Measurements from ENCODE around the gene PLXNA4.

Gene PLXNA4

DNA sequence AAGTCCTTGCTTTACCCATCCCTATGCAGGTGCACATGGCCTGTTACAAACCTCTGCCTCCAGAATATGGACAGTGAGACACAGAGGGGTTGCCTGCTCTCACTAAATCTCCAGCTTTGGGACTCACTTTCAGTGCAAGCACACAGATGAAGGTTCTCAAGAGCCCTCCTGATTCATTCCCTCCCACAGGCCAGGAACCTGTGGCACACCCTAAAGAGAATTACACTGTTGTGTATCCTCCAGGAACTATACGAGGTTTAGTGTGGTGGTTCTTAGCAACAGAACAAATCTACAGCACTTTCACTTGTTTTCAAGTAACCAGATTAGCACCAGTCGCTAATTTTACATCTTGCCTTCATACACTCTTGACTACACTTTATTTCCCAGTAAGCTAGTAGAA, 192.3 kb downstream of the PLXNA4 start:
- TF ChIP-seq, protein P1, sequence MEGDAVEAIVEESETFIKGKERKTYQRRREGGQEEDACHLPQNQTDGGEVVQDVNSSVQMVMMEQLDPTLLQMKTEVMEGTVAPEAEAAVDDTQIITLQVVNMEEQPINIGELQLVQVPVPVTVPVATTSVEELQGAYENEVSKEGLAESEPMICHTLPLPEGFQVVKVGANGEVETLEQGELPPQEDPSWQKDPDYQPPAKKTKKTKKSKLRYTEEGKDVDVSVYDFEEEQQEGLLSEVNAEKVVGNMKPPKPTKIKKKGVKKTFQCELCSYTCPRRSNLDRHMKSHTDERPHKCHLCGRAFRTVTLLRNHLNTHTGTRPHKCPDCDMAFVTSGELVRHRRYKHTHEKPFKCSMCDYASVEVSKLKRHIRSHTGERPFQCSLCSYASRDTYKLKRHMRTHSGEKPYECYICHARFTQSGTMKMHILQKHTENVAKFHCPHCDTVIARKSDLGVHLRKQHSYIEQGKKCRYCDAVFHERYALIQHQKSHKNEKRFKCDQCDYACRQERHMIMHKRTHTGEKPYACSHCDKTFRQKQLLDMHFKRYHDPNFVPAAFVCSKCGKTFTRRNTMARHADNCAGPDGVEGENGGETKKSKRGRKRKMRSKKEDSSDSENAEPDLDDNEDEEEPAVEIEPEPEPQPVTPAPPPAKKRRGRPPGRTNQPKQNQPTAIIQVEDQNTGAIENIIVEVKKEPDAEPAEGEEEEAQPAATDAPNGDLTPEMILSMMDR (IDR thresholded peaks at IDR 0.05; ENCODE audit: insufficient read depth, low read depth, low read length, missing control alignments) = no peak
- no peak overlapping the region for H3K4me3 ChIP-seq (ENCODE audit: low read depth, low read length)
- DNase-seq (ENCODE audit: low read depth) = no peak

DNA sequence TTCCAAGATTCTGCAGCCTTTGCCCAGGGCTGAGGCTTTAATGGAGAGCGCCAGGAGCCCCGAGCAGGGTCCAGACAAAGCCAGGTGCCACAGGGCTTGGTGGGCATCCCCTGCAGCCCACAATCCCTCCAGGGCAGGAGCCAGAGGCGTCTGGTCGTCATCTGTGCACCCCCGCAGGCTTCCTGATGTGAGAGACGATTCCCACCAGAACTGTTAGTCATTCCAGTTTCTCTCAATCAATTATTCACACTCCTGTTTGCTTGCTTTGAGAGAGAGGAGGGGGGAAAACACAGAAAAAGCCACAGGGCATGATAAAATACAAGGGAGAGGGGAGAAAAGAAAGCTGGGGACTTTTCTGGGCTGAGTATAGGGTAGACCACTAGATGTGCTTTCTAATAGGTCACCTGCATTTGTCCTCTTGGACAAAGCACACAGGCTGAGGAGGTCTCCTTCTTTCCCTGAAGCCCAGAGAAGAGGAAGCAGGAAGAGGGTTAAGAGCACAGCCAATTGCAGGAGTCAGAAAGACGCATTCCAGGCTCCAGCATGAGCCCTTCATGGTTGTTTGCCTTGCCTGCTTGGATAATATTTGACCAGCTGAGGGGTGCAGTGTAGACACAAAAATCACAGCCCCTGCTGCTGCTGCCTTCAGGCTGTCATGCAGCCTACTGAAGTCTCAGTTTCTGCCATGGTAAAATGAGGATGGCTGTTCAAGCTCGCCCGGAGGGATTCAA, 194.4 kb downstream of the PLXNA4 start:
- H3K4me3 ChIP-seq (ENCODE audit: low read depth, low read length) = no peak overlapping the region
- no peak for DNase-seq (ENCODE audit: low read depth)
- TF ChIP-seq, protein P1 (IDR thresholded peaks at IDR 0.05; ENCODE audit: insufficient read depth, low read depth, low read length, missing control alignments) = no peak

DNA sequence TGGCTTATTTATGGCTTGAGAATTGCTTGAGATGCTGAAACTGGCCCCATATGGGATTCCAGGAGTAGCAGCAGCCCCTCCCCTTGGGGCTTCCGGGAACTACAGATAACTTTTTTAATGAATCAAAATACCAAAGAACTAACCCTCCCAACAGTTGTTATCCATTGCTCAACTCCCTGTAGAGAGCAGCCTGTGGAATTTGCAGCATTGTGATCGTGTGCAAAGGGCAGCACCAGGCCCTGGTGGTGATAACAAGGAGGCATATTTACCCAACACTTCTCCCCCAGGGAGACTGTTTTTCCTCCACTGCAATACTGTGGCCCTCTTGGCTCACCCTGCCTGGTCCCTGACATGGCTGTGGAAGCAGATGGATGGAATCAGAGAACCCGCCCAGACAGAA, 196.2 kb downstream of the PLXNA4 start:
- no peak for DNase-seq (ENCODE audit: low read depth)
- no peak overlapping the region for H3K4me3 ChIP-seq (ENCODE audit: low read depth, low read length)
- TF ChIP-seq, protein P1 (IDR thresholded peaks at IDR 0.05; ENCODE audit: insufficient read depth, low read depth, low read length, missing control alignments) = no peak

DNA sequence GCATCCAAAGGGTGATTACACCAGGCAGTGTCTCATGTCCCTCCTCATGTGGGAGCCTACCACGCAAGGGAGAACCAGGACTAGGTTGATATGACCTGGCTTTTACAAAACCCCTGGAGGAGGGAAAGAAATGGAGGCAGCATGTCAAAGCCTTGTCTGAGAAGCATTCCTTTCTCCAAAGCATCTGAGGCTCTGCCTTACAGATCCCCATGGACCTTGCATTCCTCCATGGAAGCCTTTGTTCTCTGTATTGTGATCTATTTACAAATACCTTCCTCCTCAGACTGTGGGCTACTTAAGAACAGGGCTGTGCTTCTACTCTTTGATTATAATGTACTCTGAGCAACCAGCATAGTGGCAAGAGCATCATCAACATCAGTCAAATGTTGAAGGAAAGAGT, 197.0 kb downstream of the PLXNA4 start:
- DNase-seq (ENCODE audit: low read depth) = no peak
- H3K4me3 ChIP-seq (ENCODE audit: low read depth, low read length) = no peak overlapping the region
- TF ChIP-seq, protein P1 (IDR thresholded peaks at IDR 0.05; ENCODE audit: insufficient read depth, low read depth, low read length, missing control alignments) = no peak

DNA sequence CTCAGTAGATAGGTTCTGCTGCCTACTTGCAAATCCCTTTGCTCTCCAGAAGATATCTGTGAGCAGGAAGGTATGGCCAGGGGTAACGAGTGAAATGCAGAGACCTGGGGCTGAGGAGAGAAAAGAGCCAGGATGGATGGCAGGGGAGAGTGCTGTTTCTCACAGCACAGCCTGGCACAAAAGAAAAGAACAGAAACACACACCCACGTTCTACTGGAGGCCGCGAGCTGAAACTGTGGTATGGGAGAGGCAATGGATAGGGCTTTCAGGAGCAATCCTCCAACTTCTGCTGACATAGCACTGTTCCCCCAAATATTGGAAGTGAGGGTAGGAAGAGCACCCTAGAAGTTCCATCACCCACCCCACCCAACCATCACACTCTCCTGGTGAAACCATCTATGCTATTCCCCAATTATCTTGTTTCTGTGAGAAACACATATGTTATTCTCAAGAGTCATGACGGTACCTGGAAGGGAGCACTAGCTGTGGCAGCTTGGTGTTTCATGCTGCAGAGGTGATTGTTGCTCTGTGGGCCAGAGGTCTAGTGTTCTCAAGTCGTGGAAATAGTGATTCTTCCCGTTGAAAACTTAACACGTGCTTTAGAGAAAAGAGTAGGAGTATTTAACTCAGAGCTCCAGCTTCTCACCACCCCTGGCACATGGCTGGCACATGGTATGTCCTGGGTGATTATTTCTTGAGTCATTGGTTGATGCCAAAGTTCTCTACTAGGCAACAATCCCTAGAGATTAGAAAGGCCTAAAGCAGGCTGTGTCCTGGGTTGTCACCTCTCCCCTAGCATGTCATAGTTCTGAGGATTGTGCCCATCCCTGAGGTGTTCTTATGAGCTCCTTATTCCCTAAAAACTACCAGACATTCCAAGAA, 198.3 kb downstream of the PLXNA4 start:
- no peak overlapping the region for H3K4me3 ChIP-seq (ENCODE audit: low read depth, low read length)
- DNase-seq (ENCODE audit: low read depth) = no peak
- TF ChIP-seq, protein P1 (IDR thresholded peaks at IDR 0.05; ENCODE audit: insufficient read depth, low read depth, low read length, missing control alignments) = no peak

DNA sequence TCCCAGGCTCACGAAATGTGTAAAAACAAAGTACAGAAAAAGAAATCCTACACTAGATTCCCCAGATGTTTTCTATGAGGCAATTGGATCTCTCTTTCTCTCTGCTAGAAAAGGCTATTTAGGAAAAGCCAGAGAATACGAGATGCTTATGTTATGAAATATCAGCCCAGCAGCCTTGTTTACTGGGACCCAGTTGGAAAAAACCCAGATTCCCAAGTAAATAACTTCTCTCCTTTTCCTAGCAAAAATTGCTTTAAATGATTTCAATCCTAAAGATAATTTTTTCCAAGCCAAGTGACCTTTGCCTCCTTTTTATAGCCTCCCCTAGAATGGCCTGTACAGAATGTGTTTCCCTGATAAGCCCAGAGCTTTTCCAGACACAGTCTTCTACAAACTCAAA, 199.3 kb downstream of the PLXNA4 start:
- TF ChIP-seq, protein P1 (IDR thresholded peaks at IDR 0.05; ENCODE audit: insufficient read depth, low read depth, low read length, missing control alignments) = no peak
- H3K4me3 ChIP-seq (ENCODE audit: low read depth, low read length) = no peak overlapping the region
- DNase-seq (ENCODE audit: low read depth) = no peak

Measured in GM12865 (cell line).